H9 (cell line): ENCODE results near the gene AIG1. TPM values are rescaled to one million over a fixed set of nuclear protein-coding genes. Genes with fewer than 3 reads are reported as not detected.

Source experiments
- DNase-seq: peaks from one replicate; pipeline ENCODE4 v3.0.0-alpha.2; 2017
- H2AFZ ChIP-seq: one replicate; pipeline ENCODE4 v1.6.1; 2013; ENCODE audit warnings: mild to moderate bottlenecking, low read length, control low read depth, moderate library complexity
- H2AK5ac ChIP-seq: 2 replicates; pipeline ENCODE4 v1.6.1; 2013; ENCODE audit warnings: low read length, control low read depth, mixed read lengths; ENCODE audit not compliant: insufficient read length
- H2BK120ac ChIP-seq: one replicate; pipeline ENCODE4 v1.6.1; 2013; ENCODE audit warnings: low read depth, mild to moderate bottlenecking, low read length, control low read depth, inconsistent platforms; ENCODE audit not compliant: poor library complexity, severe bottlenecking
- H2BK12ac ChIP-seq: 2 replicates; pipeline ENCODE4 v1.6.1; 2013; ENCODE audit warnings: low read length, control low read depth, mixed read lengths, low read depth; ENCODE audit not compliant: insufficient read length
- H2BK15ac ChIP-seq: 2 replicates; pipeline ENCODE4 v1.6.1; 2013; ENCODE audit warnings: low read depth, low read length, control low read depth
- H2BK20ac ChIP-seq: one replicate; pipeline ENCODE4 v1.6.1; 2013; ENCODE audit warnings: low read depth, mild to moderate bottlenecking, low read length, control low read depth, inconsistent platforms; ENCODE audit not compliant: poor library complexity, severe bottlenecking
- H2BK5ac ChIP-seq: 2 replicates; pipeline ENCODE4 v1.6.1; 2013; ENCODE audit warnings: low read length, control low read depth, mixed read lengths; ENCODE audit not compliant: insufficient read length
- H3K14ac ChIP-seq: 2 replicates; pipeline ENCODE4 v1.6.1; 2013; ENCODE audit warnings: low read length, control low read depth; ENCODE audit not compliant: insufficient read depth
- H3K18ac ChIP-seq: 2 replicates; pipeline ENCODE4 v1.6.1; 2013; ENCODE audit warnings: low read depth, mild to moderate bottlenecking, mixed read lengths, low read length, control low read depth; ENCODE audit not compliant: insufficient read length
- H3K23ac ChIP-seq: 2 replicates; pipeline ENCODE4 v1.6.1; 2013; ENCODE audit warnings: low read length, control low read depth, mixed read lengths, low read depth; ENCODE audit not compliant: insufficient read length
- H3K23me2 ChIP-seq: 2 replicates; pipeline ENCODE4 v1.6.1; 2013; ENCODE audit warnings: low read depth, mild to moderate bottlenecking, mixed read lengths, low read length, control low read depth; ENCODE audit not compliant: insufficient read length, poor library complexity, severe bottlenecking
- H3K27ac ChIP-seq: 2 replicates; pipeline ENCODE4 v1.5.1; 2013; ENCODE audit warnings: low read length, control low read depth, mixed read lengths, low read depth; ENCODE audit not compliant: insufficient read length
- H3K27me3 ChIP-seq: 2 replicates; pipeline ENCODE4 v1.6.1; 2013; ENCODE audit warnings: low read length, control low read depth, inconsistent platforms; ENCODE audit not compliant: insufficient read depth
- H3K4ac ChIP-seq: 2 replicates; pipeline ENCODE4 v1.6.1; 2013; ENCODE audit warnings: low read depth, mild to moderate bottlenecking, control low read depth, inconsistent platforms, low read length, moderate library complexity
- H3K4me1 ChIP-seq: 2 replicates; pipeline ENCODE4 v1.6.1; 2013; ENCODE audit warnings: low read length, control low read depth, inconsistent platforms; ENCODE audit not compliant: insufficient read depth
- H3K4me2 ChIP-seq: 2 replicates; pipeline ENCODE4 v1.6.1; 2013; ENCODE audit warnings: low read length, control low read depth, mixed read lengths; ENCODE audit not compliant: insufficient read length, insufficient read depth
- H3K56ac ChIP-seq: 2 replicates; pipeline ENCODE4 v1.6.1; 2013; ENCODE audit warnings: low read depth, mild to moderate bottlenecking, mixed read lengths, low read length, control low read depth; ENCODE audit not compliant: insufficient read length
- H3K79me1 ChIP-seq: 2 replicates; pipeline ENCODE4 v1.6.1; 2013; ENCODE audit warnings: low read depth, mild to moderate bottlenecking, moderate library complexity, low read length, control low read depth, inconsistent platforms; ENCODE audit not compliant: insufficient read depth, poor library complexity, severe bottlenecking
- H3K79me2 ChIP-seq: 2 replicates; pipeline ENCODE4 v1.6.1; 2013; ENCODE audit warnings: low read length, control low read depth, inconsistent platforms; ENCODE audit not compliant: insufficient read depth
- H3K9ac ChIP-seq: 2 replicates; pipeline ENCODE4 v1.6.1; 2013; ENCODE audit warnings: low read length, control low read depth, mixed read lengths; ENCODE audit not compliant: insufficient read length; ENCODE audit errors: extremely low read depth
- H3K9me3 ChIP-seq: one replicate; pipeline ENCODE4 v1.6.1; 2013; ENCODE audit warnings: low read depth, low read length, inconsistent platforms; ENCODE audit not compliant: control insufficient read depth
- H3T11ph ChIP-seq: one replicate; pipeline ENCODE4 v1.6.1; 2013; ENCODE audit warnings: mild to moderate bottlenecking, low read length, control low read depth, inconsistent platforms
- H4K20me1 ChIP-seq: one replicate; pipeline ENCODE4 v1.6.1; 2013; ENCODE audit not compliant: control insufficient read depth, insufficient read length, insufficient read depth
- H4K5ac ChIP-seq: 2 replicates; pipeline ENCODE4 v1.6.1; 2013; ENCODE audit warnings: low read depth, mild to moderate bottlenecking, mixed read lengths, low read length, control low read depth; ENCODE audit not compliant: insufficient read length
- H4K8ac ChIP-seq: replicated peaks from 2 replicates; pipeline ENCODE4 v1.6.1; 2013; ENCODE audit warnings: low read length, control low read depth, mixed read lengths, low read depth; ENCODE audit not compliant: insufficient read length
- H4K91ac ChIP-seq: 2 replicates; pipeline ENCODE4 v1.6.1; 2013; ENCODE audit warnings: low read depth, mild to moderate bottlenecking, moderate library complexity, mixed read lengths, low read length, control low read depth; ENCODE audit not compliant: insufficient read length
- H3K27ac Mint-ChIP-seq, 3 experiments: 2 replicates in 2 of 3; 3 replicates in 1 of 3; pipeline ENCODE4 v1.8.0; 2020 to 2021; ENCODE audit warnings: mixed read lengths in 3 of 3, mild to moderate bottlenecking in 1 of 3, moderate library complexity in 1 of 3
- H3K27me3 Mint-ChIP-seq: 2 replicates; pipeline ENCODE4 v1.8.0; 2021; ENCODE audit warnings: low read depth, mild to moderate bottlenecking, moderate library complexity, mixed read lengths
- H3K36me3 Mint-ChIP-seq, 3 experiments: 2 replicates in 2 of 3; 3 replicates in 1 of 3; pipeline ENCODE4 v1.8.0; 2020 to 2021; ENCODE audit warnings: low read depth in 3 of 3, mixed read lengths in 3 of 3; ENCODE audit not compliant: insufficient read depth in 1 of 3
- H3K4me1 Mint-ChIP-seq, 2 experiments: 2 replicates each; pipeline ENCODE4 v1.8.0; 2020; ENCODE audit warnings: mixed read lengths in 2 of 2
- H3K4me3 Mint-ChIP-seq, 2 experiments: 2 replicates in 1 of 2; 3 replicates in 1 of 2; pipeline ENCODE4 v1.8.0; 2020 to 2021; ENCODE audit warnings: mild to moderate bottlenecking in 2 of 2, mixed read lengths in 2 of 2, moderate library complexity in 1 of 2
- H3K9me3 Mint-ChIP-seq, 2 experiments: 2 replicates in 1 of 2; 3 replicates in 1 of 2; pipeline ENCODE4 v1.8.0; 2020; ENCODE audit warnings: mild to moderate bottlenecking in 2 of 2, mixed read lengths in 2 of 2, moderate library complexity in 1 of 2
- CTCF ChIP-seq: fragments of 200-600 bp; sonication (generic); conservative IDR thresholded peaks from 3 replicates; pipeline ENCODE4 v1.8.0; 2021; ENCODE audit warnings: antibody characterized with exemption, mild to moderate bottlenecking
- WGBS: extraction: QIAGEN DNeasy Blood & Tissue Kit; methylation state at CpG from one replicate; pipeline ENCODE4 v1.1.7; 2013; ENCODE audit warnings: missing lambda C conversion rate, low lambda C conversion rate, mixed read lengths; ENCODE audit not compliant: insufficient read length; ENCODE audit errors: extremely low coverage; 5-methylcytosine and 5-hydroxymethylcytosine counted together
- total RNA-seq: library from RNA; stranded (reverse); gene quantifications from 2 replicates; pipeline ENCODE4 v1.2.1, GENCODE V29; 2021

AIG1 gene
- total RNA-seq, 1 experiment from 2014 or later: 44.6 TPM

- TF ChIP-seq CTCF: peak; percentile 83
- Histone ChIP-seq H2BK15ac (no peak overlapping the region), H3K56ac (no peak overlapping the region), H3K79me2 (no peaks in the 10 kb centered on the region), H2BK5ac (no peak overlapping the region), H3K23ac (no peak overlapping the region), H3K79me1 (no peaks in the 10 kb centered on the region), H2BK20ac (no peak overlapping the region), H2BK120ac (no peak overlapping the region), H3K4ac (no peak overlapping the region), H3T11ph (no peak overlapping the region), H4K20me1 (no peaks in the 10 kb centered on the region), H2AFZ (no peak overlapping the region), H3K4me1 (no peaks in the 10 kb centered on the region), H3K27me3 (no peaks in the 10 kb centered on the region), H4K5ac (no peak overlapping the region), H2AK5ac (no peak overlapping the region), H3K9ac (no peak overlapping the region), H3K27ac (no peak overlapping the region), H4K8ac (no peak overlapping the region), H4K91ac (no peak overlapping the region), H3K18ac (no peak overlapping the region), H2BK12ac (no peak overlapping the region), H3K9me3 (no peaks in the 10 kb centered on the region), H3K4me2 (no peak overlapping the region), H3K14ac (no peak overlapping the region), H3K23me2 (no peaks in the 10 kb centered on the region)
- Mint-ChIP-seq H3K4me1 (peaks cover 0 to 3% of the 10 kb centered on the region in 2 experiments; a peak in 1 of 4 replicates), H3K36me3 (no peaks in the 10 kb centered on the region; a peak in 1 of 7 replicates), H3K4me3 (no peak overlapping the region), H3K9me3 (no peaks in the 10 kb centered on the region; a peak in 1 of 5 replicates), H3K27ac (no peak overlapping the region), H3K27me3 (no peaks in the 10 kb centered on the region)
- peak; percentile 51 for DNase-seq
- no CpG with 5 or more reads among the region's 5 CpGs for WGBS
Measured at GRCh38 chr6:143026696-143027449, 33.8 kb upstream of the AIG1 start.
